Small intestine (tissue), 7 donors: Measurements from ENCODE around the gene RTL10. TPM values are rescaled to one million over a fixed set of nuclear protein-coding genes. Genes with fewer than 3 reads are reported as not detected.
A peak's percentile ranks its signal among the peaks of the same experiment; 100 is the strongest.
"Not testable (repeated sequence)": the region's sequence is repeated elsewhere in the genome, so short reads cannot be mapped to it uniquely, and the experiment has no call there.

ENCODE experiments used
- DNase-seq, 2 donors: peaks; one replicate each; pipeline versions ENCODE4 v3.0.0 to v3.0.0-alpha.2; 2013
- FAIRE-seq: peaks from 2 replicates; lab custom pipeline; 2012; peaks lifted over from hg19 to GRCh38; lab: Jason Lieb, UNC
- H3K27ac ChIP-seq, 3 donors: one replicate each; pipeline ENCODE4 v1.5.1; 2013; ENCODE audit warnings: low read length in 2 of 3, mild to moderate bottlenecking in 2 of 3, control low read depth in 1 of 3, inconsistent platforms in 1 of 3, low read depth in 1 of 3, moderate library complexity in 1 of 3
- H3K27me3 ChIP-seq, 3 donors: one replicate each; pipeline ENCODE4 v1.6.1; 2013; ENCODE audit warnings: low read length in 3 of 3, inconsistent platforms in 1 of 3; ENCODE audit not compliant: control insufficient read depth in 3 of 3, insufficient read depth in 3 of 3
- H3K36me3 ChIP-seq, 3 donors: one replicate each; pipeline ENCODE4 v1.6.1; 2013; ENCODE audit warnings: low read length in 3 of 3, inconsistent platforms in 1 of 3, low read depth in 1 of 3, mild to moderate bottlenecking in 1 of 3, moderate library complexity in 1 of 3; ENCODE audit not compliant: control insufficient read depth in 3 of 3, insufficient read depth in 2 of 3
- H3K4me1 ChIP-seq, 3 donors: one replicate each; pipeline ENCODE4 v1.6.1; 2013; ENCODE audit warnings: low read length in 2 of 3, inconsistent platforms in 1 of 3, low read depth in 1 of 3, mild to moderate bottlenecking in 1 of 3, moderate library complexity in 1 of 3; ENCODE audit not compliant: control insufficient read depth in 3 of 3, insufficient read depth in 2 of 3
- H3K4me3 ChIP-seq, 3 donors: one replicate each; pipeline ENCODE4 v1.5.1; 2013; ENCODE audit warnings: low read length in 3 of 3, control low read depth in 1 of 3, inconsistent platforms in 1 of 3, low read depth in 1 of 3, mild to moderate bottlenecking in 1 of 3, moderate library complexity in 1 of 3
- H3K9me3 ChIP-seq, 2 donors: one replicate each; pipeline ENCODE4 v1.6.1; 2013; ENCODE audit warnings: low read depth in 1 of 2, low read length in 1 of 2; ENCODE audit not compliant: control insufficient read depth in 2 of 2, insufficient read depth in 1 of 2
- WGBS, 3 donors: extraction: QIAGEN DNeasy Blood & Tissue Kit; methylation state at CpG; one replicate each; pipeline ENCODE4 v1.1.7; 2013; 5-methylcytosine and 5-hydroxymethylcytosine counted together
- polyA plus RNA-seq, 4 donors: library from polyadenylated mRNA; stranded (reverse) in 3 of 4; unstranded in 1 of 4; fragments of 200-250 nt in 3 of 4; fragments of 120-200 nt in 1 of 4; gene quantifications; one replicate each; pipeline versions ENCODE4 v1.2.1 to v1.2.3, GENCODE V29; 2013
- donor health status: healthy with polysubstance abuse.
- donor health status: control.
- donor health status: control.
- donor health status: Bipolar disorder and iron deficiency.
- donor health status: healthy.

RTL10 gene
- polyA plus RNA-seq, 4 donors = 9.7 to 30.6 (median 22.3) TPM

- Histone ChIP-seq H3K36me3 (no peaks in the 10 kb centered on the region), H3K4me3 (no peak overlapping the region), H3K27me3 (no peaks in the 10 kb centered on the region), H3K27ac (no peak overlapping the region), H3K9me3 (no peaks in the 10 kb centered on the region), H3K4me1 (no peaks in the 10 kb centered on the region)
- 80 to 88% (median 83%) methylated on average over 7 of the region's 7 CpGs for WGBS, 3 donors
- FAIRE-seq = no peak
- DNase-seq = no peak
Measured at GRCh38 chr22:19832476-19833108, 22.1 kb downstream of the RTL10 start.

GRCh38 chr22:19831979-19832378, 22.7 kb downstream of the RTL10 start:
- not testable (repeated sequence) for H3K27ac ChIP-seq, H3K9me3 ChIP-seq, H3K4me3 ChIP-seq, H3K36me3 ChIP-seq, DNase-seq, H3K4me1 ChIP-seq, H3K27me3 ChIP-seq, FAIRE-seq
- WGBS, 3 donors = 77 to 98% (median 80%) methylated on average over 3 of the region's 3 CpGs

- DNase-seq = no peak
- H3K4me3 ChIP-seq = no peak overlapping the region
- no peaks in the 10 kb centered on the region for H3K4me1 ChIP-seq
- H3K27me3 ChIP-seq = no peaks in the 10 kb centered on the region
- FAIRE-seq = no peak
- no peaks in the 10 kb centered on the region for H3K36me3 ChIP-seq
- H3K9me3 ChIP-seq = no peaks in the 10 kb centered on the region
- H3K27ac ChIP-seq = no peak overlapping the region
- WGBS, 3 donors = 94 to 99% (median 95%) methylated on average over 6 of the region's 6 CpGs
Measured at GRCh38 chr22:19831016-19831415, 23.7 kb downstream of the RTL10 start.

- Histone ChIP-seq H3K27me3 (no peaks in the 10 kb centered on the region), H3K36me3 (no peaks in the 10 kb centered on the region), H3K9me3 (no peaks in the 10 kb centered on the region), H3K4me3 (no peak overlapping the region), H3K27ac (no peak overlapping the region), H3K4me1 (peaks cover 2 to 16% (median 4%) of the 10 kb centered on the region in 3 donors)
- no peak for DNase-seq
- no peak for FAIRE-seq
- 86 to 90% (median 87%) methylated on average over 2 of the region's 2 CpGs for WGBS, 3 donors
Measured at GRCh38 chr22:19828035-19828401, 26.7 kb downstream of the RTL10 start.

- 67 to 86% (median 79%) methylated on average over 10 of the region's 10 CpGs for WGBS, 3 donors
- H3K4me3 ChIP-seq = no peak overlapping the region
Measured at GRCh38 chr22:19827341-19828034, 27.2 kb downstream of the RTL10 start.

GRCh38 chr22:19826619-19826950, 28.1 kb downstream of the RTL10 start:
- Histone ChIP-seq H3K36me3 (no peaks in the 10 kb centered on the region), H3K27ac (no peak overlapping the region), H3K9me3 (no peaks in the 10 kb centered on the region), H3K27me3 (no peaks in the 10 kb centered on the region), H3K4me1 (peaks cover 2 to 22% (median 10%) of the 10 kb centered on the region in 3 donors), H3K4me3 (no peak overlapping the region)
- 50 to 81% (median 51%) methylated on average over 2 of the region's 2 CpGs for WGBS, 3 donors
- DNase-seq (no peak), FAIRE-seq (no peak)

More at GRCh38 chr22:19827341-19828034, 27.2 kb downstream of the RTL10 start:
- Histone ChIP-seq H3K27me3 (no peaks in the 10 kb centered on the region), H3K36me3 (no peaks in the 10 kb centered on the region), H3K27ac (no peak overlapping the region), H3K9me3 (no peaks in the 10 kb centered on the region), H3K4me1 (peaks cover 2 to 21% (median 4%) of the 10 kb centered on the region in 3 donors)
- no peak for DNase-seq
- FAIRE-seq = no peak

- DNase-seq (no peak), FAIRE-seq (no peak)
- Histone ChIP-seq H3K36me3 (no peaks in the 10 kb centered on the region), H3K4me3 (no peak overlapping the region), H3K9me3 (no peaks in the 10 kb centered on the region), H3K27ac (no peak overlapping the region), H3K4me1 (peaks cover 2 to 22% (median 10%) of the 10 kb centered on the region in 3 donors), H3K27me3 (no peaks in the 10 kb centered on the region)
- WGBS, 3 donors = 90 to 96% (median 95%) methylated on average over 7 of the region's 7 CpGs
Measured at GRCh38 chr22:19825904-19826618, 28.6 kb downstream of the RTL10 start.

GRCh38 chr22:19824926-19825339, 29.7 kb downstream of the RTL10 start:
- H3K9me3 ChIP-seq = no peaks in the 10 kb centered on the region
- H3K27me3 ChIP-seq = no peaks in the 10 kb centered on the region
- 86 to 93% (median 88%) methylated on average over 8 of the region's 8 CpGs for WGBS, 3 donors
- peak overlapping the region in 2 of 3 donors; percentile 71 to 87 for H3K27ac ChIP-seq
- no peak overlapping the region for H3K4me3 ChIP-seq
- peaks cover 2 to 22% (median 10%) of the 10 kb centered on the region in 3 donors for H3K4me1 ChIP-seq
- H3K36me3 ChIP-seq = peaks cover 0 to 10% (median 0%) of the 10 kb centered on the region in 3 donors
- no peak for FAIRE-seq
- no peak for DNase-seq
